ENCODE data around the gene SLAMF6. TPM values are rescaled to one million over a fixed set of nuclear protein-coding genes. Genes with fewer than 3 reads are reported as not detected.

Gene SLAMF6
- total and polyA plus RNA-seq, 10 of the 15 experiments (the other 5 are each of a cell fraction or from before 2014, with no cell fraction given), result 20.5 to 89.6 (median 36.5) TPM

- no peak for TF ChIP-seq PBX3 (IDR thresholded peaks at IDR 0.05; ENCODE audit: insufficient replicate concordance, low read depth, low read length)
- no peak for TF ChIP-seq ATF2 (IDR thresholded peaks at IDR 0.05; ENCODE audit: low read length)
- no peak for TF ChIP-seq E4F1 (IDR thresholded peaks at IDR 0.05; ENCODE audit: borderline replicate concordance, partially characterized antibody)
- TF ChIP-seq YY1 (IDR thresholded peaks at IDR 0.05; ENCODE audit: low read depth, low read length), result no peak
- no peak for TF ChIP-seq EED (IDR thresholded peaks at IDR 0.05; ENCODE audit: low read depth)
- TF ChIP-seq E2F4 (IDR thresholded peaks at IDR 0.05; ENCODE audit: low read depth, low read length), result no peak
- TF ChIP-seq LARP7 (IDR thresholded peaks at IDR 0.05), result no peak
Observed at GRCh38 chr1:160560806-160561205, 37.8 kb upstream of the SLAMF6 start (continued).
